GM18951 (cell line): ENCODE data around the gene C1S.

Experiments
- POLR2A ChIP-seq: IDR thresholded peaks from 4 replicates; pipeline ENCODE4 v1.6.1; 2011; ENCODE audit warnings: mild to moderate bottlenecking; ENCODE audit not compliant: insufficient read length, insufficient read depth; ENCODE audit errors: extremely low read depth
- in situ Hi-C: fragments of 300-500 bp; cut with MboI; formaldehyde crosslinking; loops from one replicate; pipeline ENCODE4 v1.12.0; 2022; ENCODE audit warnings: low sequenced_read_pairs, mixed read lengths, inconsistent platforms; ENCODE audit not compliant: unreplicated experiment

Gene C1S

GRCh38 chr12:7092986-7093460, 32.5 kb downstream of the C1S start:
- no peak for TF ChIP-seq POLR2A
- in situ Hi-C loops = no loop called here

GRCh38 chr12:7093486-7093885, 33.0 kb downstream of the C1S start:
- in situ Hi-C loops = no loop called here
- TF ChIP-seq POLR2A = no peak

- no peak for TF ChIP-seq POLR2A
- in situ Hi-C loops = no loop called here
Measured at GRCh38 chr12:7093892-7094291, 33.4 kb downstream of the C1S start.

GRCh38 chr12:7096006-7096932, 35.8 kb downstream of the C1S start:
- in situ Hi-C loops = no loop called here
- no peak for TF ChIP-seq POLR2A

- in situ Hi-C loops = no loop called here
- TF ChIP-seq POLR2A = no peak
Measured at GRCh38 chr12:7096979-7097378, 36.5 kb downstream of the C1S start.

- in situ Hi-C loops = no loop called here
- no peak for TF ChIP-seq POLR2A
Measured at GRCh38 chr12:7099290-7099996, 38.9 kb downstream of the C1S start.

GRCh38 chr12:7100239-7100638, 39.7 kb downstream of the C1S start:
- in situ Hi-C loops = loop anchor here (10.0 kb wide), 1 partner anchor 155 kb away; the partner anchor contains the start of genes C12orf57 and RNU7-1
- no peak for TF ChIP-seq POLR2A

- in situ Hi-C loops = loop anchor here (10.0 kb wide), 1 partner anchor 156 kb away; the partner anchor contains the start of genes C12orf57 and RNU7-1
- TF ChIP-seq POLR2A = no peak
Measured at GRCh38 chr12:7101047-7101693, 40.7 kb downstream of the C1S start.

GRCh38 chr12:7101694-7102131, 41.2 kb downstream of the C1S start:
- in situ Hi-C loops = loop anchor here (10.0 kb wide), 1 partner anchor 157 kb away; the partner anchor contains the start of genes C12orf57 and RNU7-1
- no peak for TF ChIP-seq POLR2A

- in situ Hi-C loops = loop anchor here (10.0 kb wide), 1 partner anchor 158 kb away; the partner anchor contains the start of genes C12orf57 and RNU7-1
- TF ChIP-seq POLR2A = no peak
Measured at GRCh38 chr12:7102582-7102981, 42.1 kb downstream of the C1S start.

- in situ Hi-C loops = loop anchor here (10.0 kb wide), 1 partner anchor 159 kb away; the partner anchor contains the start of genes C12orf57 and RNU7-1
- no peak for TF ChIP-seq POLR2A
Measured at GRCh38 chr12:7103837-7104584, 43.5 kb downstream of the C1S start.

- in situ Hi-C loops = loop anchor here (10.0 kb wide), 1 partner anchor 161 kb away; the partner anchor contains the start of genes C12orf57 and RNU7-1
- TF ChIP-seq POLR2A = no peak
Measured at GRCh38 chr12:7106082-7106481, 45.6 kb downstream of the C1S start.

- in situ Hi-C loops = loop anchor here (10.0 kb wide), 1 partner anchor 162 kb away; the partner anchor contains the start of genes C12orf57 and RNU7-1
Measured at GRCh38 chr12:7107181-7107580, 46.7 kb downstream of the C1S start.
